Activated CD4-positive, alpha-beta T cell treated with anti-CD3 and anti-CD28 coated beads, Interleukin-2, amount 50 U/mL, for 24 hours (primary cell): ENCODE data around the gene ZMYND8.
"Not testable (repeated sequence)": the region's sequence is repeated elsewhere in the genome, so short reads cannot be mapped to it uniquely, and the experiment has no call there.

Source experiments
- DNase-seq, 2 donors: peaks; one replicate each; pipeline ENCODE4 v3.0.0-alpha.2; 2020; ENCODE audit warnings: low read depth in 1 of 2, low spot score in 1 of 2

The ZMYND8 gene

DNA sequence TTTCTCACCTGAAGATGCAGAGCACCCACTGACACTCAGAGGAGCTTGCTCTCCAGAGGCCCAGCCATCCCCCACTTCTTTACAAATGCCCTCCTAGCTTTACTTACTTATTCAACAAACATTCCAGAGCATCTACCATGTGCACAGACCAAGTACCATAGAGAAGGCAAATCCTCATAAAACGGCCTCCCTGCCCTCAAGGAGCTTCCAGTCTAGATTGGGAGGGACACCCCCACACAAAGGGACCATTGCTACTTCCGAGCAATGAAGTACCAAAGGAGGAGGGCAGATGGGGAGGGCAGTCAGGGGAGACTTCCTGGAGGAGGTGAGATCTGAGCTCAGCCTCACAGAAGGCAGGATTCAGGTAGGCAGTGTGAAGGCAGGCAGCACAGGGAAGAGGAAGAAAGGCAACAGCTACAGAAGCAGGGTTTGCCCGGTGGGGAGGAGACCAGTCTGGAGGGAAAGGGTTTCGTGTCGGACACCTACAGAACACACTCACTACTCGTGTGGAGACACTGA is 108.0 kb downstream of the ZMYND8 start:
- no peak for DNase-seq

DNA sequence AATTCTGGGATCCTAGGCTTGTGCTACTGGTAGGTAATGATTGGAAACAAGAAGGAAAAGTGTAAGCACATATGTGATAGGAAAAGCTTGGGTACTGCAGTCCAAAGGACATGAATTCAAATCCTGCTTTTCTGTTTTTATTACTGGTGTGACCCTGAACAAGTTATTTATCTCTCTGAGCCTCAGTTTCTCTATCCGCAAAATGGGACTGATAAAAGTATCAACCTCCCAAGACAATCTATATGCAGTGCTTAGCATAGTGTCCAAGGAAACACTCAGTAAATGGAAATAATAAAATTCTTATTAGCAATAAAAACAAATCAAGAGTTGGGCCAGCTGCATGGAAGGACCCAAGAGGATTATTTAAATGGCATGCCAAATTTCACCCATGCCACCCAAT is 108.5 kb downstream of the ZMYND8 start:
- no peak for DNase-seq

DNA sequence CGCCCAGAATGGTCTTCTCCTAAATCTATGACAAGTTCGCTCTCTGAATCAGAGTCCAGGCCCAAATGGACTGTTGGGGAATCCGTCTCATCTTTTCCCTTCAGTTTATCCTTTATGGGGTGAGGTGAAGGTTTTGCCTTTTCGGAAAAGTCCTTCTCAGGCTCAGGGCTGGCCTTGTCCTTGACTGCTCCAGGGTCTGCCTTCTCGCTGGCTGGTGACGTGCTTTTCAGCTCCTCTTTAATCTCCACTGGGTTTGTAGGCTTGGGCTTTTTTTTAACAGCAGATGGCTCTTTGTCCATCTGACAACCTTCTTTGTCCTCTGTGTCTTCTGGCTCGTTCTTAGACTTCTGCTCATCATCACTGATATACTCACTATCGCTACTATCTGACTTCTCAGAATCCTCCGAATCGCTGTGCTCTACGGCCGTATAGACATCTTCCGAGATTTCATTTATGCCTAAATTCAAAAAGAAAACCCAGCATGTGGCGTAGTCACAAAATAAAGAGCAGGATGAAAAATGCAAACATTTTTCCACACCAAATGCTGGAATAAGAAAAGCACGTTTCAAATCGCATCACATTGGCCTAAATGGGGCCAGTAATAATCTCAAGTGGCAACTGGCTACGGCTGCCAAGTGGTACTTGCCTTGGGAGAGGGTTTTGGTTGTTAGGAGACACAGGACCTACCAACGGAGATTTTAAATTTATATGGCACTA is 110.3 kb downstream of the ZMYND8 start:
- DNase-seq = no peak

DNA sequence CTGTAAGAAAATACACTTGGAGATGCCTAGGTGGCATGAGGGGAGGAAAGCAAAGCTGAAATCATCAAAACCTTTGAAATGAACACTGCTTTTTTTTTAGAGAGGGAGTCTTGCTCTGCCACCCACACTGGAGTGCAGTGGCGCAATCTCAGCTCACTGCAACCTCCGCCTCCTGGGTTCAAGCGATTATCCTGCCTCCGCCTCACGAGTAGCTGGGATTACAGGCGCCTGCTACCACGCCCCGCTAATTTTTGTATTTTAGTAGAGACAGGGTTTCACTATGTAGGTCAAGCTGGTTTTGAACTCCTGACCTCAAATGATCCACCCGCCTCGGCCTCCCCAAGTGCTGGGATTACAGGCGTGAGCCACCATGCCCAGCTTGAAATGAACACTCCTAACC is 111.3 kb downstream of the ZMYND8 start:
- DNase-seq = not testable (repeated sequence)

DNA sequence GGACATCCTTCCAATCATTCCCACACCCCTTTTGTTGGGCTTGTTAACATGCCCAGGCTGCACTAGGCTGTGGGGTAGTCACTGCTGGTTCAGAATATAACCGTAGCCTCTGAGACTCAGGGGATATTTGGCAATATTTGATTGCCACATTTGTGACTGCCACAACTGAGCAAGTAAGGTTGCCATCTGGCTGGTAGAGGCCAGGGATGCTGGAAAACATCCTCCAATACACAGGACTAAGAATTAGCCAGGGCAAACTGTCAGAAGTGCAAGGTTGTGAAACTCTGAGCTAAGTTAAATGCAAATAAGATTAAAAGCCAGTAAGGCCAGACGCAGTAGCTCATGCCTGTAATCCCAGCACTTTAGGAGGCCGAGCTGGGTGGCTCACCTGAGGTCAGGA is 112.0 kb downstream of the ZMYND8 start:
- no peak for DNase-seq

DNA sequence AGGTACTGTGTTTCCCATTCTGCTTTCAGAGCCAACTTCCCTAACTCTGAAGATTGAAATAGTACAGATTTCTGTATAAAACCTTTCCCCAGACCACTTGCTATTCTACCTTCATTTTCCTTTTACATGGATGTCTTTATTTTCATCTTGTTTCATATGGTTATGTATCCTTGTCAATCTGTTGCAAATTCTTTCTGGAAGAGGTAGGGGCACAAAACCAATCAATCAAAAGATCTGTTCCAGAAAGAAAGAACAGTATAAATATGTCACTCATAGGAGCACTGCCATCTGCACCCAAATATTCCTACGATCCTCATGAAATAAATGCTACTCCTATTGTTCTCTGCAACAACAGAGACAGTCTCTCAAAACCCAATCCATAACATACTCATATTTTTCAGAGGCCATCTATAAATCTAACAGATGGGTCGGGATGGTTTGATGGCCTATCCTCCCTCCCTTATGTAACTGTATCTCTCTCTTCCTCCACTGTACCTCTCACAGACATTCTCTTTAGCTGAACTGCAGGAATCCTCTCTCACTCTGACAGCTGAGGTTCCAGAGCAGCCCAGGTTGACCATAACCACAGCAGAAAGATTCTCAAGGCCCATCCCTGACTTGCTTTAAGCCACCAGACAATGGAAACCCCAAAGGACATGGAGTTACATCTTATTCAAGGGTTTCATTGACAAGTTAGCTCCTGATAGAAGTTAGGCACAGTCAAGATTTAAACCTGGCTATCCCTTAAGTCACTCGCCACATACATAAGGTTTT is 112.8 kb downstream of the ZMYND8 start:
- no peak for DNase-seq

DNA sequence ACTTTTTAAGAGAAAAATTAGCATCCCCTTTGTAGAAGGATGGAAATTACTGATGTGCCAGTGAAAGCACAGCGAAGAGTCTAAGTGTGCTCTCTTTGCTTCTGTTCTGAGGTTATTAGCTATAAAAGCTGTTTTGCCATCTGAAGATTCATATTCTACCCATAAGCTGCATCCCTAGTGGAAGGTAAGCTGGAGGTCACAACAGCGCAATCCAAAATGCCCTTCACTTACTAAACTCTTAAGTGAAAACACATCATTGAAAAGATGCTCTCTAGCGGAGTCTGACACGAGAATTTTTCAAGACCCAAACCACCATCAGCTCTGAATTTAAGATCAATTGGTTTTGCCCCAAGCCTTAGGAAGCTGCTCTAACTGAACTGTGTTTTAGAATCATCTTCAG is 113.5 kb downstream of the ZMYND8 start:
- no peak for DNase-seq

DNA sequence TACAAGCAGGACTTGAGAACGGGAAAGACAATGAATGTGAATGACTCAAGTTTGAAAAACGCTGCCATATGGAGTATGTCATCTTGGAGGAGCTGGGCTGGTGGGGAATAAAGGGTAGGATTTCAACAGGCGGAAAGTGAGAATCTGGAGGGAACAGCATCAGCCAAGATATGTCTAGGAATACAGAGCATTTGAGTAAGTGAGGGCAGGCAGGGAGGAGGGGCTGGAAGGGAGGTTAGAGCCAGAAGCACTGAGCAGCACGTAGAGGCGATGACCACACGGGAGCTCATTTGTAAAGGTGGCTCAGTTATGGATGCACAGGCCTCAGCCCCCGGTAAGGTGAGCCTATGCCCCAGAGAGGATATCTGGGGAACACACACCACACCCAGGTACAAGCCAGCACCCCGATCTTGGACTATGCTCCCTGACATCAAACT is 115.1 kb downstream of the ZMYND8 start:
- DNase-seq = no peak

DNA sequence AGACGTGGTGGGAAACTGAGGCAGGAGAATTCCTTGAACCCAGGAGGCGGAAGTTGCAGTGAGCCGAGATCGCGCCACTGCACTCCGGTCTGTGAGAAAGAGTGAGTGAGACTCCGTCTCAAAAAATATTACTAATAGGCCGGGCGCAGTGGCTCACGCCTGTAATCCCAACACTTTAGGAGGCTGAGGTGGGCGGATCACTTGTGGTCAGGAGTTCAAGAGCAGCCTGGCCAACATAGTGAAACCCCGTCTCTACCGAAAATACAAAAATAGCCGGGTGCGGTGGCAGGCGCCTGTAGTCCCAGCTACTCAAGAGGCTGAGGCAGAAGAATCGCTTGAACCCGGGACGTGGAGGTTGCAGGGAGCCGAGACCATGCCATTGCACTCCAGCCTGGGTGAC is 116.4 kb downstream of the ZMYND8 start:
- DNase-seq = not testable (repeated sequence)

DNA sequence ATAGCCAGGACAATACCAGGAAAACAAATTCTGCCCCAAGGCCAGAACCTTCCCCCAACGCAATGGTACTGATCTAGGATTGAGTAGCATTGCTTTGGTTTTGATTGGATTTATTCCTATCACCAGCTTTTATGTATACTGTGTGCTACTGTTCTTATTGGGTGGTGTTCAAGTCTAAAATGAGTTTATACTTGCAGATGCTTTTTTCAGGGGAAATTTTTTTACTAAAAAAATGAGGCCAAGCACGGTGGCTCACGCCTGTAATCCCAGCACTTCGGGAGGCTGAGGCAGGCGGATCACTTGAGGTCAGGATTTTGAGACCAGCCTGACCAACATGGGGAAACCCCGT is 116.8 kb downstream of the ZMYND8 start:
- DNase-seq = no peak

DNA sequence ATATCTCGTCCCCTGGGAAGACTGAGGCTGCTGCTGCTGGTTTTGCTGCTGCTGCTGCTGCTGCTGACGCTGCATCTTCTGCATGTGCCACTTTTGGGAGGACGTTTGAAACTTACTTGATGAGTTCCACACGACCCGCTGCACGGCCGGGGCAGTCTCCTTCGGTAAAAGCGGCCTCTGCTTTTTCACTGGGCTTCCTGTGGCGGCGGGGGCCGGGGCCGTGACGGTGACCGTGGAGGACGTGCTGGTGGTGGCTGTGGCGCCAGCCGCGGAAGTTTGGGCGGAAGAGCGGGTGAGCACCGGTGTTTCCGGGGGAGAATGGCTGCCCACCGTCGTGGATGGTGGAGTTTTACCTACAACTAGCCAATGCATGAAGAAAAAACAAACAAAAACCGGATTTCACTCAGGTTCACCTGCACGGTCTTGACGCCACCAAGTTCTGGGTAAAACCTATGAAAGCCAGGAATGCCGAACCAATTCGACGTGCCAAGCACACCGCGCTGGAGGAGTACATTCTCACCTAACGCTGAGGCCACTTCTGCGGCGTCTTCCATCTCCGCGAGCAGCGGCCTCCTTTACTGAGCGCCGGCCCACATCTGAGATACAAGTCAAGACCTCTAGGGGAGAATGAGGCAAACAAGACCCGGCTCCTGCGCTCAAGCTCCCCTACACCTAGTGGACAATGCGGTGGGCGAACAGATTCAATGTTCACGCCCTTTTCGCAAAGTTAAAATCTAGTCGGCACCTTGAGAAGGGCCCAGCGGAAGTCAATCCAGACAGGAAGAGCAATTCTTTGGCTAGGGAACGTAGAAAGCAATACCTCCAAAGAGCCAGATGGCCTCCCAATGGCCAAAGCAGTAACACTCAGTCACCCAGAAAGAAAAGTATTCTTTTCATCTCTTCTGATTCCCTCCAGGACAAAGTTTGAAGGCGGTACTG is 117.5 kb downstream of the ZMYND8 start:
- no peak for DNase-seq

DNA sequence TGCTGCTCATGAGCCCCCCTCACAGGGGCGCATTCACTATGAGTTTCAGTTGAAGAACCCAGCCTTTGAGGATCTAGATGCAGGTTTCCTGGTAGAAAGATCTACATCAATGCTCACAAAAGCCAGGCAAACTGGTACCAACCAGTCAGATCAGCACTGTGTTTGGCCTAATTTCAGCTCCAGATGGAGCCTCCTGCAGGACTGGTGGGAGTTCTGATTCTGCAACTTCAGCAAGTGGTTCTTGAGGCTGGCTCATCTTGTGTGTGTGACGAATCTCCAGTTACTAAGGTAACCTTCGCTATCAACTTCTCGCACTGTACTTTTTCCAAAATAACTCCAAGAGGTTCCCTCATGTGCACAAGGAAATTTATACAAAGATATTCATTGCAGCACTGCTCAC is 118.8 kb downstream of the ZMYND8 start:
- no peak for DNase-seq

DNA sequence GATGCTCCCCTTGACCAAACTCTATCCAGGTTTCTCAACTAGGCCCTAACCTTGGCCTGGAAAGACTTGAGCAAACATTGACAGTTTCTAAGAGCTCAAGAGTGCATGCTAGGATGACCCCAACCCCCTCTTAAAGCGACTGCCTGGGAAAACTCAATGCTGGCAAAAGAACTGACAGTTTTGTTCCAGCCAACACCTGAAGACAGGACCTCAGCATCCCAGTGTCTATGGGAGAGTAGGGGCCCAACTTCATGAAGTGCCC is 119.9 kb downstream of the ZMYND8 start:
- no peak for DNase-seq

DNA sequence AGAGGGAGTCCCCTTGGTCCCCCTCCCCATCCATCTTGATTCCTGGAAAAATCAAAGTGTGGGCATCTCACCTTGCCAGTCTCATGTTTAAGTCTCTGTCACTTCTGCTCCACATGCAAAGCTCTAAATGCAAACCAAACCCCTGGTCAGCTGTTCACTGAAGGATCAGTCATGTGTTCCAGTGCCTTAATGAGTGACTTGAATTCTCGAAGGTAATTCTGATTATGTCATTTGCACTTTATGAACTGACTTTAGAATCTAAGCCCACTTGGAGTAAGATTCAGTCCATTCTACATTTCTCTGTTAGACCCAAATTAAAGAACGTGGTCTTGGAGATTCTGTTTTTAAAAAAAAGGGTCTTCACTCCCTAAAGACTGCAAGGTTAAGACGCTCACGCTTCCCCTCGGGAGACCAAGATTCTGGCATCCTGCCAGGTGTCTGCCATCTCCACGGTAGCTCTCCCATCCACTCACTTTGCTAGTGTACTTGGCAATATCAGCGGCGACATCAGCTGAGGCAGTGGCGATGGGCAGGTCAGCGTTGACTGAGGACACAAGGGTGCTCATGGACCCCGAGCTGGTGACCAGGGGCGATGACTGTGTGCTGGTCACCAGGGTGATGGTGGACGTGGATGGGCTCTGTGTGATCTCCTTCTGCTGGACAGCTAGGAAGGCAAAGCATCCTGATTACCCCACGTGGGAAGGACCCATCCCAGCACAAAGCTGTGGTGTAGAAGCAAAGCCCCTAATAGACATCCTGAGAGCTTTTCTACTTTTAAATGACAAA is 120.5 kb downstream of the ZMYND8 start:
- DNase-seq = no peak

DNA sequence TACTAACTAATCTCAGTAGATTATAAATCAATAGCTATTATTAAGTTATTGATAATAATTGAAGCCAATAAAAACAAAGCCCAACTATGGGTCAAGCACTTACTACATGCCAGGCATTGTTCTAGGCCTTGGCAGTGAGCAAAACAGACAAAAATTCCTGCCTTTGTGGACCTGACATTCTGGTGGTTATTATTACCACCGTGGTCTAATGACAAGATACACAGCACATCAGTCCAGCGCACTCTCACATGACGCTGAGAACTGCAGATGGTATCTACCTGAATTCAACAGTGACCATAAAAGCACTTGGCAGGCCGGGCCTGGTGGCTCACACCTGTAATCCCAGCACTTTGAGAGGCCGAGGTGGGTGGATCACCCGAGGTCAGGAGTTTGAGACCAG is 121.4 kb downstream of the ZMYND8 start:
- no peak for DNase-seq

DNA sequence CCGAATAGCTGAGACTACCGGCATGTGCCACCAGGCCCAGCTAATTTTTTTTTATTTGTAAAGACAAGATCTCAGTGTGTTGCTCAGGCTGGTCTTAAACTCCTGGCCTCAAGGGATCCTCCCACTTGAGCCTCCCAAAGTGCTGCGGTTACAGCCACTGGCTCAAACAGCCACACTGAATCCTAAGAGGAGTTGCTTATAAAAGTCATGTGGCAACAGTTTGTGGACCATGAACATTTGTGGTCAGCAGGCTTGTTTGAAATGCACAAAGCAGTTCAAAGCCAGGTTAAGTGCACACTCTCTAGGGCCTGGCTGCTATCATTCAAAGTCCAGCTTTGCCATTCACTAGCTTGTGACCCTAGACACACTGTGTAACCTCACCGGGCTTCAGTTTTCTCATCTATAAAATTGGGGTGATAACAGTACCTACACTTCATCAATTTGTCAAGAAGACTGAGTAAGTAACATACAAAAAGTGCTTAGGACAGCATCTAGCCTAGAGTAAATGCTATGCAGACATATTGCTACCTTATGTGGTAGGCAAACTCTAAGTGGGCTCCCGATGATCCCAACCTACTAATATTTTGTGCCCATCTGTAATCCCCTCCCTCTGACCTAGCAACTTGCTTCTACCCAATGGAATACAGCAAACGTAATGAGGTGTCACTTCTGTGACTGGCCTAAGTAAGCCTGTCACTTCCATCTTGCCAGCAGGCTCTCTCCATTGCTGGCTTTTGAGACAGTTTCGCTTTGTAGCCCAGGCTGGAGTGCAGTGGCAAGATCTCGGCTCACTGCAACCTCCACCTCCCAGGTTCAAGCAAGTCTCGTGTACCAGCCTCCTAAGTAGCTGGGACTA is 122.9 kb downstream of the ZMYND8 start:
- no peak for DNase-seq

DNA sequence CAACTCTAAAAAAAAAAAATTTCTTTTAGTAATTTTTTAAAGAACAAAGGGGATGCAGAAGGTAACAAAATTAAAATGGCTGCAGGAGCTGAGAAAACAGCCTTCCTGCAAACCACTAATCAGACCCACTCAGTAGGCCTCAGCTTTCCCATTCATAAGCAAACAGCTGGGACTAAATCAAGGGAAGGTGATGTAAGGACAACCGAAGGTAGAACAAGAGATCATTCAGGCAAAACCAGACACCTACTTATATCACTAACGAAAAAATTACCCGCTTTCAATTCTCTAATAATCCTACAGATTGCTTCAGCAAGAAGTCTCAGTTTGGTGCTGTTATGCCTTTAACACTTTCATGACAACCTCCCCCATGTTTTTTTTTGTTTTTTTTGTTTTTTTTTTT is 124.0 kb downstream of the ZMYND8 start:
- DNase-seq = no peak

DNA sequence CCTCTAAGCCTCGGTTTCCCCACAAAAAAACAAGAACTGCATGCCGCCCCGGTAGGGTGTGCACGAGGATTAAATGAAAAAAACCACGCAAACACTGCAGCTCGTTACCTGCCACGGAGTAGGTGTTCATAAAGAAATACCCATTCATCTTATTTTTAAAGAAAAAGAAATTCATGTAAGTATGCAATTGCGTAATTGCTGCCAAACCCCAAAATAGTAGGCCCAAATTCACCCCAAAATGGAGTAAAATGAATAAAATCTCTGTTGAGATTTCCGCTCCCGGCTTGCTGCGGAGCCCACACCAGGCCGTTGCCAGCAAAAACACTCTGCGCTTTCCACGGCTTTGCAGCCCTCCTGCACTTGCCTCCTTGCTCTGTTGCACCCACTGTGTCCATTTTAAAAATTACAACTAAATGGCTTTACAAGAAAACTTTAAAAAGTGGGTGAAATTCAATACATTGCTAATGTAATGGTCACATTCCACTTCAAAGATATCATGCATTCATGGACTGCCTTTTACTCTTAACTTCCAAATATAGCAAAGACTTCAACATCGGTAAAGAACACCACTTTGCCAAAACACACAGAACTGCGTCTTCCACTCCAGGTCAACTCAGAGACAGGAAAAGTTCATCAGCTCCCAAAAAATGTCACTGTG is 125.0 kb downstream of the ZMYND8 start:
- no peak for DNase-seq

DNA sequence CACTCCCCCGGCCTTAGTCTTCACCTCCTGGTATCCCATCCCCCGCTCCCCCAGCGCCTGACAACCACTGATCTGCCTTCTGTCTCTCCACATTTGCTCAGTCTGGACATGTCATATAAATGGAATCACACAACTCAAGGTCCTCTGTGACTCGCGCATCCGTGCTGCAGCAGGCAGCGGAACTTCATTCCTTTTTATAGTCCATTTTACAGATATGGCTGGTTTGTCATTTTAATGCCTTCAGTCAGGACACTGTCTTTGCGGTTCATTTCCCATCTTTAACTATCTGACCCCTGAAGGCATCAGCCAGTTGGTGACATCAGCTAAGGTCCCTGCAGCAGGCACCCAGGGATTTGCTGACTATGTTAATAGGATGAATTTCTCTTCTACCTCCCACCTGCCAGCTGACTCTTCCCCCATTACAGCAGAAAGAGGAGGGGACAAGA is 125.7 kb downstream of the ZMYND8 start:
- DNase-seq = no peak
